HG03064 (cell line): ENCODE data around the gene DCLK1.

ENCODE experiments used
- ATAC-seq: cut with Tn5 transposase; IDR thresholded peaks from one replicate; pipeline ENCODE4 v1.9.1; 2021; ENCODE audit warnings: low read depth; ENCODE audit not compliant: unreplicated experiment

Gene DCLK1

DNA sequence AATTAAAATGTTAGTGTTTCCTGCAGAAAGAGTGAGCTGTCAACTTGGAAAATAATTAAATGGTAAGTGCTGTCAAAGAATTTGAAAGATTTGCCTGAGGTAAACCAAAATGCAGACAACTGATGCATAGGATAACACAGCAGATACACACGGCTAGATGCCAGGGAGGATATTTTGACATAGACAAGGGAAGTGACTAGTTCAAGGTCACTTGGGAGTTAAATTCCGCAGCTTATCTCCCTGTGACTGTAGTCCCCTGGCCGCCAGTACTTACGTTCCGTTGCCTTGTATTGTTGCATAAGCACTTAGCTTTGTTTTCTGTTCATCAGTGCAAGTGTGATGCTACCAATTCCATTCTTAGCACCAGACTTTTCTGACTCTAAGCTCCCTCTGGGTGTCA, 407.4 kb downstream of the DCLK1 start:
- ATAC-seq: no peak

- no peak for ATAC-seq
Measured at GRCh38 chr13:35723053-35723461, 408.1 kb downstream of the DCLK1 start.

DNA sequence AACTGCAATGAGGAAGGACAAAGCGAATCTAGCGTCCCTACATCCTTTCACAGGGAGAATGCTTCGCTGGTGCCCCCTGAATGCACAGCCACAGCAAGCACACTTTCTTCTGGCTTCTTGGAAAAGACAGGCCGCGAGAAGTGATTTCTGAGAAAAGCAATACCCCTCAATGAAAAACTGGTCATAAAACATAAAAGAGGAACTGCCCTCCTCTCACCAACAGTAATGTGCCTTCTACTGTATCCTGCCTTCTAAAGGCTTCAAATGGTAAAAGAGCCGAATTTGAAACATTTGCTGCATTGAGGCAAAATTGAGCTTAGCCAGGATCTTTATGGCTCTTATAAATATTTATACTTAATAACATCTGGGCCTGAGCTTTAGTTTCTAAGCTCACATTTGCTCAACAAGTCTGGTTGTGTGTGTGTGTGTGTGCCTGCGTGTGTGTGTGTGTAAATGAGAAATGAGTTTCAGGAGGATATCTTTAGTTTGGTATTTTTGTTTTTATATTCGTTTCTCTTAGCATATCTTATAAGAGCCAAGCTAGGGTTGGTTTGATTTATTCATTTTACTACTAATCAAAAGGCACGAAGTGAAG, 408.6 kb downstream of the DCLK1 start:
- no peak for ATAC-seq

DNA sequence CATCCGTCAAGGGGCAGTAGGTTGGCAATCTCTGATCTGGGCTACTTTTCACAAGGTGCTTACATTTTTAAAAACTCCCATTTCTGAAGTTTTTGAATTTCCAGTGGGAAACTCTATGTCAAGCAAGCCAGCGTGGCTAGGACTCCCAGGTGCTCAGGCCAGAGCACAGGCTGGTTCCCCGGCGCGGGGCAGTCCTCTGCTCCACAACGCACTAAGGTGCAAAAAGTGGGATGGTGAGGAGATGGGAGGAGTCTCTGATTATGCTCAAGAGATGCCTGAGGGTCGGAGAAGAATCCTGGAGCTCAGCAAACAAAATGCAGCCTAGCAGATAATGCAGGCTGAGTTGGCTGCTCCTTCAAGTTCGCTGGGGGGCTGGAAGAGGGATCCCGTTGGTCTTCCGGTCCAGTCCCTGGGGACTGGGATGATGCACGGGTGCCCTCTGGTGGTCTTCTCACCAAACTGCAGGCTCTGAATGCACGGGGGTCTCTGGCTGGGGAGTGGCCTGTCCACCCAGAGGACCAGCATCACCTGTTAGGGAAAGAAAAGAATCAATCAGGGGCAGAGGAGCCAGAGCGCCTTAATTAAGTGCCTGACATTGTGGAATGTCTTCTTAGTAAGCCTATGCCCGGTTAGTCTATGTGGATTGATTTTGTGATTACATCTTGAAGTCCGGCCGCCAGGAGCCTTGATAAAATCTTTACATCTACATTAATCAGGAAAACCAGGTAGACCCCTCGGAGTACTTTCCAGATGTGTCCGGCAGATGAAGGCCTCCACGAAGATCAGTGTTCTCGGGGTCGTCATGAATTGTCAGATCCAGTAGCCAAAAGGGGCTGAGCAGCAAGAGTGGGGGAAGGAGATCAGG, 410.3 kb downstream of the DCLK1 start:
- ATAC-seq: no peak

- ATAC-seq: no peak
Measured at GRCh38 chr13:35720290-35720689, 410.9 kb downstream of the DCLK1 start.
